Osteoblast (primary cell): ENCODE measurements around the gene MRPL22. TPM values are rescaled to one million over a fixed set of nuclear protein-coding genes. Genes with fewer than 3 reads are reported as not detected.
"Not testable (repeated sequence)": the region's sequence is repeated elsewhere in the genome, so short reads cannot be mapped to it uniquely, and the experiment has no call there.

Source experiments
- DNase-seq: peaks from one replicate; pipeline ENCODE4 v3.0.0; 2011; ENCODE audit warnings: low spot score, mixed read lengths; ENCODE audit not compliant: insufficient read length; ENCODE audit errors: missing footprints
- H2AFZ ChIP-seq: 2 replicates; pipeline ENCODE4 v1.6.0; 2011; ENCODE audit warnings: mild to moderate bottlenecking, low read length
- H3K27ac ChIP-seq: 2 replicates; pipeline ENCODE4 v1.5.1; 2011; ENCODE audit warnings: mild to moderate bottlenecking, low read depth, low read length, moderate library complexity
- H3K27me3 ChIP-seq: 2 replicates; pipeline ENCODE4 v1.6.0; 2012; ENCODE audit warnings: mild to moderate bottlenecking, control low read depth, inconsistent platforms, low read length, moderate library complexity; ENCODE audit not compliant: insufficient read depth
- H3K36me3 ChIP-seq: 2 replicates; pipeline ENCODE4 v1.5.1; 2011; ENCODE audit warnings: mild to moderate bottlenecking, low read length, control low read depth, moderate library complexity; ENCODE audit not compliant: insufficient read depth
- H3K4me1 ChIP-seq: 2 replicates; pipeline ENCODE4 v1.5.1; 2011; ENCODE audit warnings: mild to moderate bottlenecking, low read length, control low read depth, moderate library complexity; ENCODE audit not compliant: insufficient read depth
- H3K4me2 ChIP-seq: 2 replicates; pipeline ENCODE4 v1.6.0; 2011; ENCODE audit warnings: mild to moderate bottlenecking, low read length; ENCODE audit not compliant: insufficient read depth
- H3K4me3 ChIP-seq: fragments of 200-600 bp; sonication (generic); 3 replicates; pipeline ENCODE4 v1.5.1; 2012; ENCODE audit warnings: mild to moderate bottlenecking, low read length, inconsistent platforms; ENCODE audit not compliant: insufficient read depth
- H3K79me2 ChIP-seq: 2 replicates; pipeline ENCODE4 v1.6.0; 2012; ENCODE audit warnings: mild to moderate bottlenecking, low read length, control low read depth, inconsistent platforms; ENCODE audit not compliant: insufficient read depth
- H3K9me3 ChIP-seq: 2 replicates; pipeline ENCODE4 v1.5.1; 2011; ENCODE audit warnings: low read depth, low read length, control low read depth
- H4K20me1 ChIP-seq: 2 replicates; pipeline ENCODE4 v1.6.0; 2012; ENCODE audit warnings: mild to moderate bottlenecking, low read length, control low read depth; ENCODE audit not compliant: insufficient read depth
- total RNA-seq: library from RNA; depleted of rRNA; stranded (reverse); fragments of >200 nt; gene quantifications from 2 replicates; pipeline ENCODE4 v1.2.3, GENCODE V29; 2012
- TF ChIP-seq, protein P1 (sequence below): IDR thresholded peaks from 2 replicates; pipeline ENCODE4 v1.5.1; 2011; ENCODE audit warnings: mild to moderate bottlenecking, low read depth, low read length, moderate library complexity; ENCODE audit errors: extremely low read depth

The MRPL22 gene
- total RNA-seq, 1 donor: 17.4 TPM

DNA sequence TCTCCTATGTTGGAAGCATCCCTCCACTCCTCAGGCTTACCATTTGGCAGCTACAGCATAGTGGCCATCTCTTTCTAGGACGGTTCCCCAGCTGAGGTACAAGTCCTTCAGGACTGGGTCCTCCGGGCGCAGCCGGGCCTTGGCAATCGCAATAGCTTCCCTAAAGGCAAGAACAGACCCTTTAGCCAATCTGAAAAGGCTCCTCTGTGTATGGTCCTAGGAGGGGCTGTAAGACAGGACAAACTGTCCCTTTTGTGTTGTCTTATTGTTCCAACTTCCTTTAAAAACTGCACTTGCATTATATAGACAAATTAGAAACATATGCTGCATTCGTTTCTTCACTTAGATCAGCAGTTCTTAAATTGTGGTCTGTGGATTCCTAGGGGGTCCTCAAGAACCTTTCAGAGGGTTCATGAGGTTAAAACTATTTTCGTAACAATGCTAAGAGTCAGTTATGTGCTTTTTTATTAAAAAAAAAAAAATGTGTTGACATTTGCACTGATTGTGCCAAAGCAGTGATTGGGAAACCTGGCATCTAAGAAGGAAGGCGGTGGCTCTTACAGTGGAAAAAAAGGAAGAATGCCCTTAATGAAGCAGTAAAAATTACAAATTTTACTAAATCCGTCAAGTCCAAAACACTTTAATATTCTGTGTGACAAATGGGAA is 41.6 kb upstream of the MRPL22 start:
- no peak overlapping the region for H2AFZ ChIP-seq
- H3K4me1 ChIP-seq: no peaks in the 10 kb centered on the region
- peaks cover 81% of the 10 kb centered on the region for H3K36me3 ChIP-seq
- H3K4me2 ChIP-seq: no peak overlapping the region
- H4K20me1 ChIP-seq: no peaks in the 10 kb centered on the region
- TF ChIP-seq, protein P1, sequence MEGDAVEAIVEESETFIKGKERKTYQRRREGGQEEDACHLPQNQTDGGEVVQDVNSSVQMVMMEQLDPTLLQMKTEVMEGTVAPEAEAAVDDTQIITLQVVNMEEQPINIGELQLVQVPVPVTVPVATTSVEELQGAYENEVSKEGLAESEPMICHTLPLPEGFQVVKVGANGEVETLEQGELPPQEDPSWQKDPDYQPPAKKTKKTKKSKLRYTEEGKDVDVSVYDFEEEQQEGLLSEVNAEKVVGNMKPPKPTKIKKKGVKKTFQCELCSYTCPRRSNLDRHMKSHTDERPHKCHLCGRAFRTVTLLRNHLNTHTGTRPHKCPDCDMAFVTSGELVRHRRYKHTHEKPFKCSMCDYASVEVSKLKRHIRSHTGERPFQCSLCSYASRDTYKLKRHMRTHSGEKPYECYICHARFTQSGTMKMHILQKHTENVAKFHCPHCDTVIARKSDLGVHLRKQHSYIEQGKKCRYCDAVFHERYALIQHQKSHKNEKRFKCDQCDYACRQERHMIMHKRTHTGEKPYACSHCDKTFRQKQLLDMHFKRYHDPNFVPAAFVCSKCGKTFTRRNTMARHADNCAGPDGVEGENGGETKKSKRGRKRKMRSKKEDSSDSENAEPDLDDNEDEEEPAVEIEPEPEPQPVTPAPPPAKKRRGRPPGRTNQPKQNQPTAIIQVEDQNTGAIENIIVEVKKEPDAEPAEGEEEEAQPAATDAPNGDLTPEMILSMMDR: no peak
- H3K27ac ChIP-seq: no peak overlapping the region
- H3K9me3 ChIP-seq: no peaks in the 10 kb centered on the region
- no peaks in the 10 kb centered on the region for H3K27me3 ChIP-seq
- H3K79me2 ChIP-seq: no peaks in the 10 kb centered on the region
- H3K4me3 ChIP-seq: no peak overlapping the region
- DNase-seq: no peak

DNA sequence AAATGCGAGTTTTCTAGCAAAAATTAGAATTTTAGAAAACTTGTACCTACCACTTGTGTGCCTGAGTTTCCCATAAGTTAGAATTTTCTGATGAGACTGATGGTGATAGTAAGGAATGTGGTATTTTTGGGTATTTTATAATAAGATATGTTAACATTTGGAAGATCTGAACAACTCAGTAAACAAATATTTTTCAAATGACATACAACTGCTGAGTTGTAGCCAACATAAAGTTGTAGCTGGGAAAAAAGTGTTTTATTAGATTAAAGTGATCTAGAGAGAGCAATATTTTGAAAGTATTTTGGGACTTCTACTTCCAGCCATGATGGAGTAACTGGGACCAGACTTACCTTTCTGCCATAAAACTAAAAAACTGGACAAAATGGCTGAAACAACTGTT is 40.8 kb upstream of the MRPL22 start:
- Histone ChIP-seq H3K4me1 (no peaks in the 10 kb centered on the region), H3K4me2 (no peak overlapping the region), H3K36me3 (peaks cover 80% of the 10 kb centered on the region), H3K79me2 (no peaks in the 10 kb centered on the region), H3K9me3 (no peaks in the 10 kb centered on the region), H4K20me1 (no peaks in the 10 kb centered on the region), H3K4me3 (no peak overlapping the region), H3K27me3 (no peaks in the 10 kb centered on the region), H3K27ac (no peak overlapping the region), H2AFZ (no peak overlapping the region)
- DNase-seq: no peak
- TF ChIP-seq, protein P1: no peak

DNA sequence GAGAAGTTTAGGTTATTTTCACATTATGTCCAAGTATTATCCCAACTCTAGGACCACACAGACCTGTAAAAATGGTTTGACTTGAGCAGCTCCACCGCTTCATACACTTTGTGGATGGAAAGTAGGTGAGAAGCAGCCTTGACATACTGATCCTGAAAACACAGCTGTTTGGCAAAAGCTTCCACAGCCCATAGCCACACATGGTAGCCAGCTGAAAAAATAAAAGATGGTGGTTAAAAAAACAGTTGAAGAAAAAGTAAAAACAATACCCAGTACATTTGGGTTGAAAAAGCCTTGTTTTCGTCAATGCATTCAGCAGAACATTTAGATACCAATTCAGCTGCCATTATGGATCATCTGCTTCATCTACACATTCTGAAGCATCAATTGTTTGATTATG is 39.6 kb upstream of the MRPL22 start:
- DNase-seq: no peak
- Histone ChIP-seq H3K9me3 (no peaks in the 10 kb centered on the region), H3K27me3 (no peaks in the 10 kb centered on the region), H4K20me1 (no peaks in the 10 kb centered on the region), H3K4me2 (no peak overlapping the region), H3K4me1 (no peaks in the 10 kb centered on the region), H3K36me3 (peaks cover 72% of the 10 kb centered on the region), H3K79me2 (no peaks in the 10 kb centered on the region), H3K4me3 (no peak overlapping the region), H3K27ac (no peak overlapping the region), H2AFZ (no peak overlapping the region)
- TF ChIP-seq, protein P1: no peak

DNA sequence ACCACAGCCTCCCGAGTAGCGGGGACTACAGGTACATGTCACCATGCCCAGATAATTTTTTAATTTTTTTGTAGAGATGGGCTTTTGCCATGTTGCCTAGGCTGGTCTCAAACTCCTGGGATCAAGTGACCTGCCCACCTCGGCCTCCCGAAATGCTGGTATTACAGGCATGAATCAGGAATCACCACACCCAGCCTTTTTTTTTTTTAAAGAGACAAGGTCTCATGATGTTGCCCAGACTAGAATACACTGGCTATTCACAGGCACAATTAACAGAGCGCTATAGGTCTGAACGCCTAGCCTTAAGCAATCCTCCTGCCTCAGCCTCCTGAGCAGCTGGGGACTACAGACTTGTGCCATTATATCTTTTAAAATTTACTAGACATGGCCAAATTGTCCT is 39.0 kb upstream of the MRPL22 start:
- Histone ChIP-seq H3K36me3 (peaks cover 72% of the 10 kb centered on the region), H3K4me3 (no peak overlapping the region), H3K79me2 (no peaks in the 10 kb centered on the region), H3K4me1 (no peaks in the 10 kb centered on the region), H4K20me1 (no peaks in the 10 kb centered on the region), H3K9me3 (no peaks in the 10 kb centered on the region), H3K27ac (no peak overlapping the region), H3K27me3 (no peaks in the 10 kb centered on the region), H3K4me2 (no peak overlapping the region), H2AFZ (no peak overlapping the region)
- DNase-seq: no peak
- TF ChIP-seq, protein P1: no peak

DNA sequence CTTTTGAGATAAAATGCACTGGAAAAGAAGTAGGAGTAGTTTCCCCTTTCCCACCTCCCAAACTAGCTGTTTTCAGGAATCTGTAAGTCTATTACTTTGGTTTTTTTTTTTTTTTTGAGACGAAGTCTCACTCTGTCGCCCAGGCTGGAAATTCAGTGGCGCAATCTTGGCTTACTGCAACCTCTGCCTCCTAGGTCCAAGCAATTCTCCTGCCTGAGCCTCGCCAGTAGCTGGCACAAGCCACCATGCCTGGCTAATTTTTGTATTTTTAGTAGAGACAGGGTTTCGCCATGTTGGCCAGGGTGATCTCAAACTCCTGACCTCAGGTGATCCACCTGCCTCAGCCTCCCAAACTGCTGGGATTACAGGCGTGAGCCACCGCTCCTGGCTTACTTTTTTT is 35.3 kb upstream of the MRPL22 start:
- not testable (repeated sequence) for H3K4me3 ChIP-seq, DNase-seq, H3K27me3 ChIP-seq, H3K9me3 ChIP-seq, H3K79me2 ChIP-seq, H2AFZ ChIP-seq, H3K27ac ChIP-seq, H3K4me1 ChIP-seq, H3K4me2 ChIP-seq, H4K20me1 ChIP-seq
- H3K36me3 ChIP-seq: peaks cover 61% of the 10 kb centered on the region
